GM12875 (cell line): ENCODE data around the gene TPST1.

ENCODE experiments used
- H3K4me3 ChIP-seq: one replicate; pipeline ENCODE4 v1.5.1; 2011; ENCODE audit warnings: low read depth, low read length, control low read depth
- TF ChIP-seq, protein P1 (sequence below): IDR thresholded peaks from 2 replicates; pipeline ENCODE4 v1.5.1; 2011; ENCODE audit warnings: low read depth, mild to moderate bottlenecking, control low read depth, inconsistent platforms, low read length, moderate library complexity, borderline replicate concordance; ENCODE audit not compliant: insufficient read depth

Gene TPST1

GRCh38 chr7:66239467-66239856 is 34.3 kb downstream of the TPST1 start:
- H3K4me3 ChIP-seq: no peak overlapping the region
- TF ChIP-seq, protein P1, sequence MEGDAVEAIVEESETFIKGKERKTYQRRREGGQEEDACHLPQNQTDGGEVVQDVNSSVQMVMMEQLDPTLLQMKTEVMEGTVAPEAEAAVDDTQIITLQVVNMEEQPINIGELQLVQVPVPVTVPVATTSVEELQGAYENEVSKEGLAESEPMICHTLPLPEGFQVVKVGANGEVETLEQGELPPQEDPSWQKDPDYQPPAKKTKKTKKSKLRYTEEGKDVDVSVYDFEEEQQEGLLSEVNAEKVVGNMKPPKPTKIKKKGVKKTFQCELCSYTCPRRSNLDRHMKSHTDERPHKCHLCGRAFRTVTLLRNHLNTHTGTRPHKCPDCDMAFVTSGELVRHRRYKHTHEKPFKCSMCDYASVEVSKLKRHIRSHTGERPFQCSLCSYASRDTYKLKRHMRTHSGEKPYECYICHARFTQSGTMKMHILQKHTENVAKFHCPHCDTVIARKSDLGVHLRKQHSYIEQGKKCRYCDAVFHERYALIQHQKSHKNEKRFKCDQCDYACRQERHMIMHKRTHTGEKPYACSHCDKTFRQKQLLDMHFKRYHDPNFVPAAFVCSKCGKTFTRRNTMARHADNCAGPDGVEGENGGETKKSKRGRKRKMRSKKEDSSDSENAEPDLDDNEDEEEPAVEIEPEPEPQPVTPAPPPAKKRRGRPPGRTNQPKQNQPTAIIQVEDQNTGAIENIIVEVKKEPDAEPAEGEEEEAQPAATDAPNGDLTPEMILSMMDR: no peak

GRCh38 chr7:66245008-66245407 is 39.9 kb downstream of the TPST1 start:
- TF ChIP-seq, protein P1: no peak

DNA sequence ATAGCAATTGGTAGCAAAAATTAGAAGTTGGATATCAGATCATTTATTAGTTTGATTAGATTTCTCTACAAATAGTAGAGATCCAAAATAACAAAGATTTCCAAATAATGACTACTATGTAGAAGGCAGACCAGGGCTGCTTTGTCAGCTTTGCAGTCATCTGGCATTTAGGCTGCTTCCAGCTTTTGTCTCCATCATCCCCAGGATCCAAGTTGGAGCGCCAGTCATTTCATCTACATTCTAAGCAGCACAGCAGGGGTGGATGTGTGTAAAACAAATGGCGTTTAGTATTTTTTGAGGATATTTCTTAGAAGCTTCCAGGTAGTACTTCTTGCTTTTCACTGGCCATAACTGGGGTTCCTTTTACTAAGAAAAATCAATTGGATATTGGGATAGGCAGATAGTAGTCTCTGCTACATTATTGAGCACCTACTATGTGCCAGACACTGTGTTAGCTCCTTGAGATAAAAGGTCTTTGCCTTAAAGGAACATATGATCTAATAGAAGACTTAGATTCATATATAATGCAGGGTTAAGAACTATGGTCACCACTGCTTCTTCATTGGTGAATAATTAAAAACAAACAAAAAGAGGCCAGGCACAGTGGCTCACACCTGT is 41.5 kb downstream of the TPST1 start:
- H3K4me3 ChIP-seq: no peak overlapping the region
- TF ChIP-seq, protein P1: no peak

More at GRCh38 chr7:66245008-66245407, 39.9 kb downstream of the TPST1 start:
- H3K4me3 ChIP-seq: no peak overlapping the region

DNA sequence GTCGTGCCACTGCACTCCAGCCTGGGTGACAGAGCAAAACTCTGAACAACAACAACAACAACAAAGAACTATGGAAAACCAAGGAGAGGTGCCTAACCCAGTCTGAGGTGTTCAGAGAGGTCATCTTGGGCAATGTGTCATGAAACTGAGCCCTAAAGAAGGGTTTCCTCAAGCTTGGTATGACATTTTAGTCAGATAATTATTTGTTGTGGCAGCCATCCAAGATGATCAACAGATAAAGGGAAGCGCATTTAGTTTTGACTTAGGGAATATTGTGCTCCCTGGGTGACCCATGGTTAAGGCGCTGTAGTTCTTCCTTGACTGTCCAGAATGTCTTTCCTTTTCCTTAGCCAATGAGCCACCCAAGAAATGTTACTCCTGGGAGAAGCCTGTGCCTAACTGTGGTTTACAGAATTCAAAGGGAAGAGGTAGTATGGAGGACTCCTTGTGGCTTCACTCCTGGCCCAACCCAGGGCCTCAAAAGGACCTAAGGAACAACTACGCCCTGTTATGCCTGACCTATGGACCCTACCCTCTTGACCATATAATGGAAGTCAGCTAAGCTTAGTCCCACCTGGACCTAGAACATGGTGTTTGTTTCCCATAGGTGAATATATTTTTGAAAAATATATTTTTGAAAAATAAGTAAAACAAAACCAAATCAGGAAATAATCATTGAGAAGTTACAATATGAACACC is 42.4 kb downstream of the TPST1 start:
- H3K4me3 ChIP-seq: no peak overlapping the region
- TF ChIP-seq, protein P1: no peak

- H3K4me3 ChIP-seq: no peak overlapping the region
- TF ChIP-seq, protein P1: no peak
Observed at GRCh38 chr7:66250711-66251110, 45.6 kb downstream of the TPST1 start.

GRCh38 chr7:66255534-66256100 is 50.5 kb downstream of the TPST1 start:
- H3K4me3 ChIP-seq: no peak overlapping the region
- TF ChIP-seq, protein P1: no peak

GRCh38 chr7:66256281-66256680 is 51.1 kb downstream of the TPST1 start:
- TF ChIP-seq, protein P1: no peak
- no peak overlapping the region for H3K4me3 ChIP-seq
